ENCODE measurements around the gene ZBTB44.

DNA sequence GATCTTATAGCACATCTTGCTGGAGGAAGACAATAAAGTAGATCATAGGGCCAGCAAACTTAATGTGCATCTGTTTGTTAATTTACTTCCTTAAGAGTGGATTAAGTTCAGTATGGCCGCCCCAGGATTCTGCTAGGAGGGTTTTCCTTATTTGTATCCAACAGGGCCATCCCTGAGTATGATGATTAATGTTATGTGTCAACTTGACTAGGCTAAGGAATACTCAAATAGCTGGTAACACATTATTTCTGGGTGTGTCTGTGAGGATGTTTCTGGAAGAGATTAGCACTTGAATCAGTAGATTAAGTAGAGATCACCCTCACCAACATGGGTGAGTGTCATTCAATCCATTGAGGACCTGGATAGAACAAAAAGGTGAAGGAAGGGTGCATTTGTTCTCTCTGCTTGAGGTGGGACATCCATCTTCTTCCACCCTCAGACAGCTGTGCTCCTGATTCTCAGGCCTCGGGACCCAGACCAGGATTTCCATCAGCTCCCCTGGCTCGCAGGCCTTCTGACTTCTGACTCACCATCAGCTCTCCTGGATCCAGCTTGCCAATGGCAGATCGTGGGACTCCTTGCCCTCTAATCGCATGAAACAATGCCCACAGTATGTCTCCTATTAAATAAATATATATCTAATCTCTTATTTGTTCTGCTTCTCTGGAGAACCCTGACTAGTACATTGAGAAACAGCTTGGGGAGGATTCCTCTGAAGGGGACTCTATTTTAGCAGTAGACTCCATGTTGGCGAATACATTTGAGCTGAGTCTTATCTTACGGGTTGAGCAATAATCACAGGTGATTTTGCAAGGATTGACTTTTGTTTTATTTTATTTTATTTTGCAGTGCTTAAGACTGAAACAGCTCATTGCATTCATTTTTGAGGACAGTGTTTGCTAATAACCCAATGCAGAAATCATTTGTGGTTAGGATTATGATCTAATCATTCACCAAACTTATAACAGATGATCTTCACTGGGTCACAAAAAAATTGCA, 9.0 kb upstream of the ZBTB44 start:
- TF ChIP-seq, protein P1, sequence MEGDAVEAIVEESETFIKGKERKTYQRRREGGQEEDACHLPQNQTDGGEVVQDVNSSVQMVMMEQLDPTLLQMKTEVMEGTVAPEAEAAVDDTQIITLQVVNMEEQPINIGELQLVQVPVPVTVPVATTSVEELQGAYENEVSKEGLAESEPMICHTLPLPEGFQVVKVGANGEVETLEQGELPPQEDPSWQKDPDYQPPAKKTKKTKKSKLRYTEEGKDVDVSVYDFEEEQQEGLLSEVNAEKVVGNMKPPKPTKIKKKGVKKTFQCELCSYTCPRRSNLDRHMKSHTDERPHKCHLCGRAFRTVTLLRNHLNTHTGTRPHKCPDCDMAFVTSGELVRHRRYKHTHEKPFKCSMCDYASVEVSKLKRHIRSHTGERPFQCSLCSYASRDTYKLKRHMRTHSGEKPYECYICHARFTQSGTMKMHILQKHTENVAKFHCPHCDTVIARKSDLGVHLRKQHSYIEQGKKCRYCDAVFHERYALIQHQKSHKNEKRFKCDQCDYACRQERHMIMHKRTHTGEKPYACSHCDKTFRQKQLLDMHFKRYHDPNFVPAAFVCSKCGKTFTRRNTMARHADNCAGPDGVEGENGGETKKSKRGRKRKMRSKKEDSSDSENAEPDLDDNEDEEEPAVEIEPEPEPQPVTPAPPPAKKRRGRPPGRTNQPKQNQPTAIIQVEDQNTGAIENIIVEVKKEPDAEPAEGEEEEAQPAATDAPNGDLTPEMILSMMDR (IDR thresholded peaks at IDR 0.05; ENCODE audit: low read length) = no peak
- TF ChIP-seq EZH2 (IDR thresholded peaks at IDR 0.05; ENCODE audit: borderline replicate concordance, low read length) = no peak
